Cardiac fibroblast (primary cell): ENCODE data around the gene SUMO3.

Experiments
- DNase-seq, 2 donors: peaks; one replicate each; pipeline versions ENCODE4 v3.0.0 to v3.0.0-alpha.2; 2010; ENCODE audit warnings: low read depth in 2 of 2
- H3K4me3 ChIP-seq, 2 donors: replicated peaks in 1 of 2; 1 replicate in 1 of 2; 2 replicates in 1 of 2; pipeline ENCODE4 v1.5.1; 2011; ENCODE audit warnings: low read depth in 2 of 2, low read length in 2 of 2, mild to moderate bottlenecking in 2 of 2, moderate library complexity in 1 of 2
- CTCF ChIP-seq: IDR thresholded peaks from one replicate; pipeline ENCODE4 v1.5.1; 2011; ENCODE audit warnings: low read depth, mild to moderate bottlenecking, low read length, inconsistent platforms

SUMO3 gene

DNA sequence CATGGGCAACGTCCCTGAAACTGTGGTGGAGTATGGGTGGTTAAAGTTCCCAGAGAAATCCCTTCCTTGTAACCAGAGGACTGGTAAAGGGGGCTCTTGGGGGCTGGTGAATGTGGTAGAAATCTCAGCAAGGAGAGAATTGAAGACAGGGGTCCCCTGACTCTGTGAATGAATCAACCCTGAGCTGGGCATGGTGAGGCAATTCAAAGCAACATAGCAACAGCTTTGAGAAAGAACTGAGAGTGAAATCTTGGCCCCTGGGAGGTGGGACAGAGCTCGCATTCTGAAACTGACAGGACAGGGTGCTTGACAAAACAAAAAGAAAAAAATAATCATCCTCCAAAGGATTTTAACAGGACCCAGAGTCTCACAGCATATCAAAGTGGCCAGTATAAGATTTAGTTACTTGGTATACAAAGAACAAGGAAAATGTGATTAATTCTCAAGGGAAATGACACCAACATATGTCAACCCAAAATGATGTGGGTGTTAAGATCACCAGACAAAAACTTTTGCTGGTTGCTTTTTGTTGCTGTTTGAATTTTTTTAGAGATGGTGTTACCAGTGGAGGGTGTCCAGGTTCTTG lies 11.7 kb upstream of the SUMO3 start:
- TF ChIP-seq CTCF: no peak
- DNase-seq: no peak
- H3K4me3 ChIP-seq: no peak overlapping the region

GRCh38 chr21:44828362-44829056 lies 10.6 kb upstream of the SUMO3 start:
- H3K4me3 ChIP-seq: no peak overlapping the region
- TF ChIP-seq CTCF: no peak
- DNase-seq: no peak

DNA sequence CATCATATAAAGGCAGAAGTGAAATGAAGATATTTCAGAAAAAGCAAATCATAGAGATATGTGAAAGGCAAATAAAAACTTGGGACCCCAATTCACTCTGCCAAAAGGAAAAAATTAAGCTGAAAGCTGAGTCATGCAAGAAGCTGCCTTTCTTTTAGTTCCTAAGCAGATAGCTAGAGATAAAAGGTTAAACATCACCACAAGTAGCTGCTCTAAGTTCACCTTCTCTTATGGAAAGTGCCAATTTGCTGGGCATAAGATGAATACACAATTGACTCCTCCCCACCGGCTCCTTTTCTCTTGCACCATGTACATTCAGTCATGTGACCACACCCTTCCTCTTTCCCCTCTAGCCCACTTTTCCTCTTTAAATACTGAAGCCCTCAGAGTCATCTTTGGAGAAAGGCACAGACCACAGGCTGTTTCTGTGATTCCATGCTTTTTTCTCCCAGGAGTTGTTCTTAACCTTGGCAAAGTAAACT lies 5.4 kb upstream of the SUMO3 start:
- no peak for DNase-seq
- no peak for TF ChIP-seq CTCF
- no peak overlapping the region for H3K4me3 ChIP-seq

DNA sequence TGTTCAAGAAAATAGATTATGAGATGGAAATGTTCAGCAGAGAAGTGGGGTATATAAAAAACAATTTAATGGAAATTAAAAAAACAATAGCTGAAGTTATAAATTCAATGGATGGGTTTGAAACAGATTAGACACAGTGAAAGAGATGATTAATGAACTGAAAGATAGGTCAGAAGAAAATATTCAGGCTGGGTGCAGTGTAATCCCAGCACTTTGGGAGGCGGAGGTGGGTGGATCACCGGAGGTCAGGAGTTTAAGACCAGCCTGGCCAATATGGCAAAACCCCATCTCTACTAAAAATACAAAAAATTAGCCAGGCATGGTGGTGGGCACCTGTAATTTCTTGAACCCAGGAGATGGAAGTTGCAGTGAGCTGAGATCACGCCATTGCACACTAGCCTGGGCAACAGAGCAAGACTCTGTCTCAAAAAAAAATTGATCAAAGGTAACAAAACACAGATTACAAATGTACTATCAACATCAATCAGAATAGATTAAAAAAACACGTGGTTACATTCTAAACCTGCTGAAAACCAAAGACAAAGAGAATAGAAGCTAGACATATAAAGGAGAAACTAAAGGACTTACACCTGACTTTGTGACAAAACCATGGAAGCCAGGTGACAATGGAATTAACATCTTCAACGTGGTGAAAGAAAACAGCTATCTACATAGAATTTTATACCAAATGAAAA lies 4.8 kb upstream of the SUMO3 start:
- no peak overlapping the region for H3K4me3 ChIP-seq
- no peak for DNase-seq
- no peak for TF ChIP-seq CTCF

DNA sequence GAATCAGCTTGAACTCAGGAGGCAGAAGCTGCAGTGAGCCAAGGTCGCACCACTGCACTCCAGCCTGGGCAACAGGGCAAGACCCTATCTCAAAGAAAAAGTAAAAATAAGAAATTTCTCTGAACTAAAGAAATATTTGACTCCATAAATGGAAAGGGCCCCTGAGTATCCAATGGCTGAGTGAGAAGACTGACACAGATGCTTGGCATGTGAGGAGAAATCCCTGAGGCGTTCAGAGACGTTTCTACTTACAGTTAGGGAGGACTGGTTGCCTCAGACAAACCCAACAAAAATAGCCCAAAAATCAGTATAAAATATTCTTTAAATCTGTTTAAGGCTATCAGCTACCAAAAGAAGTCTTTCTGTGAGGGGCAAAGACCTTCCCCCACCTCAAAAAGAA lies 3.0 kb upstream of the SUMO3 start:
- no peak for TF ChIP-seq CTCF
- no peak overlapping the region for H3K4me3 ChIP-seq
- peak in 1 of 2 donors; percentile 74 for DNase-seq

GRCh38 chr21:44819283-44820243 lies 1.7 kb upstream of the SUMO3 start:
- TF ChIP-seq CTCF: no peak
- H3K4me3 ChIP-seq: no peak overlapping the region
- DNase-seq: no peak
